ENCODE measurements around the gene SLC16A6. TPM values are rescaled to one million over a fixed set of nuclear protein-coding genes. Genes with fewer than 3 reads are reported as not detected.

The SLC16A6 gene
- polyA plus RNA-seq, 1 of the 3 experiments (the other 2 are of a cell fraction) = not detected

DNA sequence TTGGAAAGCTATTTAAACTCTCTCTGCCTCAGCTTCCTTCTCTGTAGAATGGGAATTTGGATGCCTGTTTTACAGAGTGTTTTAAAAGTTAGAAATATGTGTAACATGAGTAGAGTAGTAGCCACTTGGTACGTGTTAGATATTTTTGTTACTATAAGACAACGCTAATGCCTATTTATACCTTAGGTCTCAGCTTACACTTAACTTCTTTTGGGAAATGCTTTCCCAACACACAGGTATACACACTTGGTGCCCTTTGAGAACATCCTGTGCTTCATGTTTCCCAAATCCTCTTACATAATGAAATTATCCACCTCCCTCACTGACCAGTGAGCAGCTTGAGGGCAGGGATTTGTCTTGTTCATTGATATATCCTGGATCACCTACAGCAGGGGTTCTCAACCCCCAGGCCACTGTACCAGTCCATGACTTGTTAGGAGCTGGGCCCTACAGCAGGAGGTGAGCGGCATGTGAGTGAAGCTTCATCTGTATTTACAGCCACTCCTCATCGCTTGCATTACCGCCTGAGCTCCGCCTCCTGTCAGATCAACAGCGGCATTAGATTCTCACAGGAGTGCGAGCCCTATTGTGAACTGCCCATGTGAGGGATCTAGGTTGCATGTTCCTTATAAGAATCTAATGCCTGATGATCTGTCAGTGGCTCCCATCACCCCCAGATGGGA is 33.9 kb upstream of the SLC16A6 start:
- no peak for DNase-seq
- H3K79me2 ChIP-seq (ENCODE audit: insufficient read depth) = no peaks in the 10 kb centered on the region
- TF ChIP-seq RAD21 (IDR thresholded peaks at IDR 0.05; ENCODE audit: low read length) (no peak), RCOR1 (IDR thresholded peaks at IDR 0.05; ENCODE audit: low read length) (no peak), MXI1 (IDR thresholded peaks at IDR 0.05; ENCODE audit: low read depth, low read length) (no peak), TCF12 (IDR thresholded peaks at IDR 0.05) (no peak)
- TF ChIP-seq, protein P1, sequence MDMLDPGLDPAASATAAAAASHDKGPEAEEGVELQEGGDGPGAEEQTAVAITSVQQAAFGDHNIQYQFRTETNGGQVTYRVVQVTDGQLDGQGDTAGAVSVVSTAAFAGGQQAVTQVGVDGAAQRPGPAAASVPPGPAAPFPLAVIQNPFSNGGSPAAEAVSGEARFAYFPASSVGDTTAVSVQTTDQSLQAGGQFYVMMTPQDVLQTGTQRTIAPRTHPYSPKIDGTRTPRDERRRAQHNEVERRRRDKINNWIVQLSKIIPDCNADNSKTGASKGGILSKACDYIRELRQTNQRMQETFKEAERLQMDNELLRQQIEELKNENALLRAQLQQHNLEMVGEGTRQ (IDR thresholded peaks at IDR 0.05; ENCODE audit: borderline replicate concordance, low read depth, low read length) = no peak
- TF ChIP-seq, protein P2, sequence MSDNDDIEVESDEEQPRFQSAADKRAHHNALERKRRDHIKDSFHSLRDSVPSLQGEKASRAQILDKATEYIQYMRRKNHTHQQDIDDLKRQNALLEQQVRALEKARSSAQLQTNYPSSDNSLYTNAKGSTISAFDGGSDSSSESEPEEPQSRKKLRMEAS (IDR thresholded peaks at IDR 0.05; ENCODE audit: low read depth) = no peak
- H3K4me2 ChIP-seq = no peak overlapping the region
- no peaks in the 10 kb centered on the region for H3K9me3 ChIP-seq
- POLR2A ChIA-PET = no interaction called here
- H3K4me3 ChIP-seq (ENCODE audit: low read depth in 2 of 2, low read length in 1 of 2) = no peak overlapping the region
- no peaks in the 10 kb centered on the region for H3K36me3 ChIP-seq (replicated peaks in 1 of 2; ENCODE audit: control insufficient read depth in 1 of 2, insufficient read depth in 2 of 2, low read length in 1 of 2)
- no peaks in the 10 kb centered on the region for H3K4me1 ChIP-seq (ENCODE audit: control insufficient read depth in 1 of 2, insufficient read depth in 2 of 2, low read depth in 1 of 2, low read length in 1 of 2)
- no peak overlapping the region for H3K9ac ChIP-seq
- H3K27me3 ChIP-seq (ENCODE audit: insufficient read depth) = no peaks in the 10 kb centered on the region
- H3F3A ChIP-seq (replicated peaks; ENCODE audit: insufficient read depth) = no peaks in the 10 kb centered on the region
- CTCF ChIA-PET = interaction anchor here (0.6 to 1.8 kb wide), 5 partner anchors 17 to 667 kb away, joined by 3 to 6 read pairs (median 3); no protein-coding TSS in a partner anchor
- 74% methylated on average over 8 of the region's 8 CpGs for WGBS (ENCODE audit: low lambda C conversion rate)
- H3K27ac ChIP-seq (ENCODE audit: low read depth in 2 of 2, low read length in 1 of 2) = no peak overlapping the region
- no peak overlapping the region for H2AFZ ChIP-seq (ENCODE audit: low read depth)
- no peaks in the 10 kb centered on the region for H4K20me1 ChIP-seq (ENCODE audit: insufficient read depth)
- H3K9me2 ChIP-seq = no peaks in the 10 kb centered on the region

DNA sequence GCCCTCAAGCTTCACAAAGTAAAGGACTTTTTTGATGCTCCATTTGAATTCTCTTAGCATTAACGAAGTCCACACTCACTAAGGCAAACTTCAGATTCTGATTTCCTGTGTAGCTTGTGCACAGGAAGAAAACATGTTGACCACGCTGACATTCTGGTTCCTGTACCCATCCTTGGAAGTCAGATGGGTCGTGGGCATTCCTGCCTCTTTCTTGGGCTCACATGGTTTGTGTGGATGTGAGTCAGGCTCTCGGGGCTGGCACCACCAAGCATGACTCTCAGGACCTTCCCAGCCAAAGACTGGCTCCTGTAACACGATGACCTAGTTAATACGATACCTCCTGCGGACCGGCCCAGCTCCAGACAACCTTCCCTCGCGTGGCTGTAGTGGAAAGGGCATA is 33.2 kb upstream of the SLC16A6 start:
- Histone ChIP-seq H3K27ac (ENCODE audit: low read depth in 2 of 2, low read length in 1 of 2) (no peak overlapping the region), H3K9me2 (no peaks in the 10 kb centered on the region), H3K4me3 (ENCODE audit: low read depth in 2 of 2, low read length in 1 of 2) (no peak overlapping the region), H3F3A (replicated peaks; ENCODE audit: insufficient read depth) (no peaks in the 10 kb centered on the region), H3K27me3 (ENCODE audit: insufficient read depth) (no peaks in the 10 kb centered on the region), H3K79me2 (ENCODE audit: insufficient read depth) (no peaks in the 10 kb centered on the region), H2AFZ (ENCODE audit: low read depth) (no peak overlapping the region), H3K4me2 (no peak overlapping the region), H4K20me1 (ENCODE audit: insufficient read depth) (no peaks in the 10 kb centered on the region), H3K9me3 (no peaks in the 10 kb centered on the region), H3K4me1 (ENCODE audit: control insufficient read depth in 1 of 2, insufficient read depth in 2 of 2, low read depth in 1 of 2, low read length in 1 of 2) (no peaks in the 10 kb centered on the region), H3K9ac (no peak overlapping the region), H3K36me3 (replicated peaks in 1 of 2; ENCODE audit: control insufficient read depth in 1 of 2, insufficient read depth in 2 of 2, low read length in 1 of 2) (no peaks in the 10 kb centered on the region)
- 39% methylated on average over 10 of the region's 10 CpGs for whole genome bisulfite sequencing (ENCODE audit: low lambda C conversion rate)
- ChIA-PET POLR2A (no interaction called here), CTCF (interaction anchor here (1.8 kb wide), 1 partner anchor 112 kb away, joined by 6 read pairs; no protein-coding TSS in a partner anchor)
- no peak for DNase-seq
- TF ChIP-seq, protein P3, sequence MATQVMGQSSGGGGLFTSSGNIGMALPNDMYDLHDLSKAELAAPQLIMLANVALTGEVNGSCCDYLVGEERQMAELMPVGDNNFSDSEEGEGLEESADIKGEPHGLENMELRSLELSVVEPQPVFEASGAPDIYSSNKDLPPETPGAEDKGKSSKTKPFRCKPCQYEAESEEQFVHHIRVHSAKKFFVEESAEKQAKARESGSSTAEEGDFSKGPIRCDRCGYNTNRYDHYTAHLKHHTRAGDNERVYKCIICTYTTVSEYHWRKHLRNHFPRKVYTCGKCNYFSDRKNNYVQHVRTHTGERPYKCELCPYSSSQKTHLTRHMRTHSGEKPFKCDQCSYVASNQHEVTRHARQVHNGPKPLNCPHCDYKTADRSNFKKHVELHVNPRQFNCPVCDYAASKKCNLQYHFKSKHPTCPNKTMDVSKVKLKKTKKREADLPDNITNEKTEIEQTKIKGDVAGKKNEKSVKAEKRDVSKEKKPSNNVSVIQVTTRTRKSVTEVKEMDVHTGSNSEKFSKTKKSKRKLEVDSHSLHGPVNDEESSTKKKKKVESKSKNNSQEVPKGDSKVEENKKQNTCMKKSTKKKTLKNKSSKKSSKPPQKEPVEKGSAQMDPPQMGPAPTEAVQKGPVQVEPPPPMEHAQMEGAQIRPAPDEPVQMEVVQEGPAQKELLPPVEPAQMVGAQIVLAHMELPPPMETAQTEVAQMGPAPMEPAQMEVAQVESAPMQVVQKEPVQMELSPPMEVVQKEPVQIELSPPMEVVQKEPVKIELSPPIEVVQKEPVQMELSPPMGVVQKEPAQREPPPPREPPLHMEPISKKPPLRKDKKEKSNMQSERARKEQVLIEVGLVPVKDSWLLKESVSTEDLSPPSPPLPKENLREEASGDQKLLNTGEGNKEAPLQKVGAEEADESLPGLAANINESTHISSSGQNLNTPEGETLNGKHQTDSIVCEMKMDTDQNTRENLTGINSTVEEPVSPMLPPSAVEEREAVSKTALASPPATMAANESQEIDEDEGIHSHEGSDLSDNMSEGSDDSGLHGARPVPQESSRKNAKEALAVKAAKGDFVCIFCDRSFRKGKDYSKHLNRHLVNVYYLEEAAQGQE (IDR thresholded peaks at IDR 0.05; ENCODE audit: low read depth, low read length) = no peak
- TF ChIP-seq FOSL2 (IDR thresholded peaks at IDR 0.05; ENCODE audit: borderline replicate concordance, low read depth) = no peak
- TF ChIP-seq, protein P4, sequence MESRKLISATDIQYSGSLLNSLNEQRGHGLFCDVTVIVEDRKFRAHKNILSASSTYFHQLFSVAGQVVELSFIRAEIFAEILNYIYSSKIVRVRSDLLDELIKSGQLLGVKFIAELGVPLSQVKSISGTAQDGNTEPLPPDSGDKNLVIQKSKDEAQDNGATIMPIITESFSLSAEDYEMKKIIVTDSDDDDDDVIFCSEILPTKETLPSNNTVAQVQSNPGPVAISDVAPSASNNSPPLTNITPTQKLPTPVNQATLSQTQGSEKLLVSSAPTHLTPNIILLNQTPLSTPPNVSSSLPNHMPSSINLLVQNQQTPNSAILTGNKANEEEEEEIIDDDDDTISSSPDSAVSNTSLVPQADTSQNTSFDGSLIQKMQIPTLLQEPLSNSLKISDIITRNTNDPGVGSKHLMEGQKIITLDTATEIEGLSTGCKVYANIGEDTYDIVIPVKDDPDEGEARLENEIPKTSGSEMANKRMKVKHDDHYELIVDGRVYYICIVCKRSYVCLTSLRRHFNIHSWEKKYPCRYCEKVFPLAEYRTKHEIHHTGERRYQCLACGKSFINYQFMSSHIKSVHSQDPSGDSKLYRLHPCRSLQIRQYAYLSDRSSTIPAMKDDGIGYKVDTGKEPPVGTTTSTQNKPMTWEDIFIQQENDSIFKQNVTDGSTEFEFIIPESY (IDR thresholded peaks at IDR 0.05; ENCODE audit: borderline replicate concordance, low read depth) = no peak
- no peak for TF ChIP-seq GATA2 (CRISPR knock-in tag; IDR thresholded peaks at IDR 0.05)
- no peak for TF ChIP-seq RAD21 (IDR thresholded peaks at IDR 0.05; ENCODE audit: low read length)
- no peak for TF ChIP-seq RCOR1 (IDR thresholded peaks at IDR 0.05; ENCODE audit: low read length)
- no peak for TF ChIP-seq CHD2 (IDR thresholded peaks at IDR 0.05; ENCODE audit: low read length, partially characterized antibody)
- no peak for TF ChIP-seq GABPA (IDR thresholded peaks at IDR 0.05; ENCODE audit: low read depth)
- no peak for TF ChIP-seq TAF1 (IDR thresholded peaks at IDR 0.05; ENCODE audit: borderline replicate concordance, low read depth, low read length)
- TF ChIP-seq SMC3 (IDR thresholded peaks at IDR 0.05; ENCODE audit: low read depth, low read length) = no peak
- no peak for TF ChIP-seq RFX5 (IDR thresholded peaks at IDR 0.05; ENCODE audit: low read length)
- no peak for TF ChIP-seq JUND (IDR thresholded peaks at IDR 0.05)
- no peak for TF ChIP-seq MXI1 (IDR thresholded peaks at IDR 0.05; ENCODE audit: low read depth, low read length)
- TF ChIP-seq, protein P5, sequence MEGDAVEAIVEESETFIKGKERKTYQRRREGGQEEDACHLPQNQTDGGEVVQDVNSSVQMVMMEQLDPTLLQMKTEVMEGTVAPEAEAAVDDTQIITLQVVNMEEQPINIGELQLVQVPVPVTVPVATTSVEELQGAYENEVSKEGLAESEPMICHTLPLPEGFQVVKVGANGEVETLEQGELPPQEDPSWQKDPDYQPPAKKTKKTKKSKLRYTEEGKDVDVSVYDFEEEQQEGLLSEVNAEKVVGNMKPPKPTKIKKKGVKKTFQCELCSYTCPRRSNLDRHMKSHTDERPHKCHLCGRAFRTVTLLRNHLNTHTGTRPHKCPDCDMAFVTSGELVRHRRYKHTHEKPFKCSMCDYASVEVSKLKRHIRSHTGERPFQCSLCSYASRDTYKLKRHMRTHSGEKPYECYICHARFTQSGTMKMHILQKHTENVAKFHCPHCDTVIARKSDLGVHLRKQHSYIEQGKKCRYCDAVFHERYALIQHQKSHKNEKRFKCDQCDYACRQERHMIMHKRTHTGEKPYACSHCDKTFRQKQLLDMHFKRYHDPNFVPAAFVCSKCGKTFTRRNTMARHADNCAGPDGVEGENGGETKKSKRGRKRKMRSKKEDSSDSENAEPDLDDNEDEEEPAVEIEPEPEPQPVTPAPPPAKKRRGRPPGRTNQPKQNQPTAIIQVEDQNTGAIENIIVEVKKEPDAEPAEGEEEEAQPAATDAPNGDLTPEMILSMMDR (IDR thresholded peaks at IDR 0.05) = no peak
